Measurements from ENCODE around the gene FER.
"Not testable (repeated sequence)": the region's sequence is repeated elsewhere in the genome, so short reads cannot be mapped to it uniquely, and the experiment has no call there.

The FER gene

DNA sequence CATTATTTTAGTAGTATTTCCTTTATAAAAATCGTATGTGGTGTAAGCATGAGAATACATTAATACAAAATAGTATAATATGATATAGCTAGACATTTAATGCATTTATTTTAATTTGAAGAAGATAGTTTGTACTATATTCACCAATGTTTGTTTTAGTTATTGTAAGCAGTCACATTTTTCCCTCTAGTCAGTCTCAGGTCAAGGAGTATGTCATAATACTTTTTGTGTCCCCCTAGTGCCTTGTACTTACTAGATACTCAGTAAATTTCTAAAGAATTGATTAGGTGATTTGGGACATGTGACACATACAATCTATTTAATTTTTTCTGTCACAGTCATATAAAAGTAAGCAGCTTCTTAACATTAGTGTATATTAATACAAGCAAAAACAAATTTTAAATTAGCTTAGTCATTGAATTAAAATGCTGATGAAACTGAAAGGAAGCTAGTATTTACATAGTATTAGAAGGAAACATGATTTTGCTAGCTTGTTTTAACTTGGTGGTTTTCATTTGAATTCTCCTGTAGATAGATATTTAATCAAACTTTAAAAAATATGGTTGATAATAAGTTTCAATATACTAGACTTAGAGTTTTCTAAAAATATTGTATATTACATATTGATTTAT is 242.2 kb downstream of the FER start:
- DNase-seq (ENCODE audit: low spot score), result no peak
- in situ Hi-C loops (cut with MboI; ENCODE audit: low pct_unique_long_range_greater_than_20kb, low sequenced_read_pairs, unreplicated experiment), result no loop called here
- TF ChIP-seq, protein P1, sequence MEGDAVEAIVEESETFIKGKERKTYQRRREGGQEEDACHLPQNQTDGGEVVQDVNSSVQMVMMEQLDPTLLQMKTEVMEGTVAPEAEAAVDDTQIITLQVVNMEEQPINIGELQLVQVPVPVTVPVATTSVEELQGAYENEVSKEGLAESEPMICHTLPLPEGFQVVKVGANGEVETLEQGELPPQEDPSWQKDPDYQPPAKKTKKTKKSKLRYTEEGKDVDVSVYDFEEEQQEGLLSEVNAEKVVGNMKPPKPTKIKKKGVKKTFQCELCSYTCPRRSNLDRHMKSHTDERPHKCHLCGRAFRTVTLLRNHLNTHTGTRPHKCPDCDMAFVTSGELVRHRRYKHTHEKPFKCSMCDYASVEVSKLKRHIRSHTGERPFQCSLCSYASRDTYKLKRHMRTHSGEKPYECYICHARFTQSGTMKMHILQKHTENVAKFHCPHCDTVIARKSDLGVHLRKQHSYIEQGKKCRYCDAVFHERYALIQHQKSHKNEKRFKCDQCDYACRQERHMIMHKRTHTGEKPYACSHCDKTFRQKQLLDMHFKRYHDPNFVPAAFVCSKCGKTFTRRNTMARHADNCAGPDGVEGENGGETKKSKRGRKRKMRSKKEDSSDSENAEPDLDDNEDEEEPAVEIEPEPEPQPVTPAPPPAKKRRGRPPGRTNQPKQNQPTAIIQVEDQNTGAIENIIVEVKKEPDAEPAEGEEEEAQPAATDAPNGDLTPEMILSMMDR (IDR thresholded peaks at IDR 0.05; ENCODE audit: extremely low read depth, insufficient read depth, missing control alignments), result no peak

DNA sequence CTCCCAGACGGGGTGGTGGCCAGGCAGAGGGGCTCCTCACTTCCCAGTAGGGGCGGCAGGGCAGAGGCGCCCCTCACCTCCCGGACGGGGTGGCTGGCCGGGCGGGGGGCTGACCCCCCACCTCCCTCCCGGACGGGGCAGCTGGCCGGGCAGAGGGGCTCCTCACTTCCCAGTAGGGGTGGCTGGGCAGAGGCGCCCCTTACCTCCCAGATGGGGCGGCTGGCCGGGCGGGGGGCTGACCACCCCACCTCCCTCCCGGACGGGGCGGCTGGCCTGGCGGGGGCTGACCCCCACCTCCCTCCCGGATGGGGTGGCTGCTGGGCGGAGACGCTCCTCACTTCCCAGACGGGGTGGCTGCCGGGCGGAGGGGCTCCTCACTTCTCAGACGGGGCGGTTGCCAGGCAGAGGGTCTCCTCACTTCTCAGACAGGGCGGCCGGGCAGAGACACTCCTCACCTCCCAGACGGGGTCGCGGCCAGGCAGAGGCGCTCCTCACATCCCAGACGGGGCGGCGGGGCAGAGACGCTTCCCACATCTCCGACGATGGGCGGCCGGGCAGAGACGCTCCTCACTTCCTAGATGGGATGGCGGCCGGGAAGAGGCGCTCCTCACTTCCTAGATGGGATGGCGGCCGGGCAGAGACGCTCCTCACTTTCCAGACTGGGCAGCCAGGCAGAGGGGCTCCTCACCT is 244.8 kb downstream of the FER start:
- DNase-seq (ENCODE audit: low spot score); in situ Hi-C loops (cut with MboI; ENCODE audit: low pct_unique_long_range_greater_than_20kb, low sequenced_read_pairs, unreplicated experiment): not testable (repeated sequence)

GRCh38 chr5:108993440-108993839 is 245.7 kb downstream of the FER start:
- in situ Hi-C loops (cut with MboI; ENCODE audit: low pct_unique_long_range_greater_than_20kb, low sequenced_read_pairs, unreplicated experiment); DNase-seq (ENCODE audit: low spot score): not testable (repeated sequence)

DNA sequence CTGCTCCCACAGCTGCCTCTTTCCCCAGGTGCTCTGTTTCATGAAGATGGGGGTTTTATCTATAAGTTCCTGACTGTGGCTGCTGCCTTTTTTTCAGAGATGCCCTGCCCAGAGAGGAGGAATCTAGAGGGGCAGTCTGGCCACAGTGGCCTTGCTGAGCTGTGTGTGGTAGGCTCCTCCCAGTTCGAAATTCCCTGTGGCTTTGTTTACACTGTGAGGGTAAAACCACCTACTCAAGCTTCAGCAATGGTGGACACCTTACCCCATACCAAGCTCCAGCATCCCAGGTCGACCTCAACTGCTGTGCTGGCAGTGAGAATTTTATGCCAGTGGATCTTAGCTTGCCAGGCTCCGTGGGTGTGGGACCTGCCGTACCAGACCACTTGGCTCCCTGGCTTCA is 250.0 kb downstream of the FER start:
- in situ Hi-C loops (cut with MboI; ENCODE audit: low pct_unique_long_range_greater_than_20kb, low sequenced_read_pairs, unreplicated experiment), result no loop called here
- no peak for DNase-seq (ENCODE audit: low spot score)
- TF ChIP-seq, protein P1 (IDR thresholded peaks at IDR 0.05; ENCODE audit: extremely low read depth, insufficient read depth, missing control alignments), result no peak

GRCh38 chr5:108998216-108998615 is 250.5 kb downstream of the FER start:
- in situ Hi-C loops (cut with MboI; ENCODE audit: low pct_unique_long_range_greater_than_20kb, low sequenced_read_pairs, unreplicated experiment), result no loop called here
- TF ChIP-seq, protein P1 (IDR thresholded peaks at IDR 0.05; ENCODE audit: extremely low read depth, insufficient read depth, missing control alignments), result no peak
- no peak for DNase-seq (ENCODE audit: low spot score)

DNA sequence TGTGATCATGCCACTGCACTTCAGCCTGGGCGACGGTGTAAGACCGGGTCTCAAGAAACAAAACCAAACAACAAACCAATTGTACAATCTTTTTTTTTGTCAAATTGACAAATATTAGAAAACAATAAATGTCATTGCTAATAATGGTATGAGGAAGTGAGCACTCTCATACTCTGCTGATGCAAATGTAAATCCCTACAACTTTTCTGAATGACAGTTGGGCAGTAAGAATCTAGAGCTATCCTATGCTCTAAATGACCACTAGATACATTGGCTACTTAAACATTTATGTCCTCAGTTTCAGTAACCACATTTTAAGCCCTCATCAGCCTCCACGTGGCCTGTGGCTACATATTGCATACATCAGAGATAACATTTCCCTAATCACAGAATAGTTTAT is 256.2 kb downstream of the FER start:
- TF ChIP-seq, protein P1 (IDR thresholded peaks at IDR 0.05; ENCODE audit: extremely low read depth, insufficient read depth, missing control alignments), result no peak
- no peak for DNase-seq (ENCODE audit: low spot score)
- in situ Hi-C loops (cut with MboI; ENCODE audit: low pct_unique_long_range_greater_than_20kb, low sequenced_read_pairs, unreplicated experiment), result no loop called here

DNA sequence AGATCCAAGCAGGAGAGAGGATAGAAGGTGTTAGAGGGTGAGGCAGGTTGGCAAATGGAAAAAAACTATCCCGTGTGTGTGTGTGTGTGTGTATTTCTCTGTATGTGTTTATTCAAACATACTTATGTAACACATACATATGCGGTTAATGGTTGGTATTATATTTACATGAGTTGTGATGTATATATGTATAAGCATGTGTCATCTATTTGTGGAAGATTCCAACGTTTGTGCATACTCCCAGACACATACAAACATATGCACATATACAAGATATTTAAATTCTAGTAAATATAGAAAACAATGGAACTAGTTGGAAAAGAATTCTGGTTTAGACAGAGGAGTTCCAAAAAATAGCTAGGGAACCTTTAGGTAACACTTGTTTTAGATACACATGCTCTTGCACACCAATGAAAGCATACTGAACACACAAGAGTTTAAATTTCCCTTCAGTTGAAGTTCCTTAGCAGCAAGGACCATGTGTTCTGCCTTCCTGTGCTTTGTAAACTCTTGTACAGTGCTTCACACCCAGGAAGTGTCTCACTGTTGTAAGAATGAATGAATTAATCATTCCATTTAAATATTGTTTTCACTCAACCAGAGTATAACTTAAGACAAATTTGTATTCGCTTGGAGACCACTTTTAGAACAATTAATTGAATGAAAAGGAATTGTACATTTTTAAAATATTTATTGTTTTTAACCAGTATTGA is 257.8 kb downstream of the FER start:
- DNase-seq (ENCODE audit: low spot score), result no peak
- in situ Hi-C loops (cut with MboI; ENCODE audit: low pct_unique_long_range_greater_than_20kb, low sequenced_read_pairs, unreplicated experiment), result no loop called here
- TF ChIP-seq, protein P1 (IDR thresholded peaks at IDR 0.05; ENCODE audit: extremely low read depth, insufficient read depth, missing control alignments), result no peak
